Ovary (tissue), 9 donors: Measurements from ENCODE around the gene TEDDM1. TPM values are rescaled to one million over a fixed set of nuclear protein-coding genes. Genes with fewer than 3 reads are reported as not detected.

Source experiments
- DNase-seq, 5 donors: peaks; one replicate each; pipeline ENCODE4 v3.0.0-alpha.2; 2019 to 2020
- H3K27ac ChIP-seq, 2 donors: fragments of 200-600 bp; one replicate each; pipeline versions ENCODE4 v1.5.1 to v1.8.0; 2019 to 2022
- H3K27me3 ChIP-seq: fragments of 200-600 bp; one replicate; pipeline ENCODE4 v1.8.0; 2022
- H3K36me3 ChIP-seq: fragments of 200-600 bp; sonication (generic); one replicate; pipeline ENCODE4 v1.5.1; 2019
- H3K4me1 ChIP-seq: one replicate; pipeline ENCODE4 v1.8.1; 2013; ENCODE audit warnings: mild to moderate bottlenecking, moderate library complexity; ENCODE audit not compliant: insufficient read depth
- H3K4me3 ChIP-seq: fragments of 200-600 bp; sonication (generic); one replicate; pipeline ENCODE4 v1.5.1; 2017
- H3K9me3 ChIP-seq, 2 donors: fragments of 200-600 bp in 1 of 2; sonication (generic) in 1 of 2; one replicate each; pipeline versions ENCODE4 v1.5.1 to v1.8.1; 2013 to 2019; ENCODE audit warnings: mild to moderate bottlenecking in 1 of 2, moderate library complexity in 1 of 2
- EP300 ChIP-seq: sonication (generic); formaldehyde crosslinking; IDR thresholded peaks from one replicate; pipeline ENCODE4 v1.6.1; 2017; ENCODE audit warnings: antibody characterized with exemption
- POLR2A ChIP-seq: fragments of 450-650 bp; IDR thresholded peaks from one replicate; pipeline ENCODE4 v1.6.1; 2017; ENCODE audit warnings: antibody characterized with exemption, mild to moderate bottlenecking, moderate library complexity
- WGBS, 3 donors: extraction: QIAGEN DNeasy Blood & Tissue Kit in 1 of 3; methylation state at CpG; one replicate each; pipeline versions ENCODE4 v1.1.5 to v1.1.7; 2013 to 2017; 5-methylcytosine and 5-hydroxymethylcytosine counted together
- intact Hi-C, 4 donors: fragments of 100-400 bp; cut with DNase I; formaldehyde crosslinking; loops; one replicate each; pipeline versions ENCODE4 v1.11.0 to v1.15.1; 2022 to 2023
- polyA plus RNA-seq, 2 donors: library from polyadenylated mRNA; stranded (reverse); fragments of 200-250 nt in 1 of 2; fragments of 350-450 nt in 1 of 2; fragmentation: Illumina TruSeq in 1 of 2; extraction: RNeasy Lipid Tissue Mini Kit (QIAGEN cat#74804) in 1 of 2; gene quantifications; one replicate each; pipeline ENCODE4 v1.2.3, GENCODE V29; 2013 to 2014
- total RNA-seq, 7 donors: library from RNA; depleted of rRNA in 2 of 7; stranded (reverse); fragments of >200 nt in 2 of 7; fragmentation: NEBNext Ultra II Directional in 3 of 7; extraction: Animal tissue kit (Norgen Biotek cat#: 25700) in 3 of 7; gene quantifications; one replicate each; pipeline versions ENCODE4 v1.1.0 to v1.2.4, GENCODE V29; 2016 to 2023
- TF ChIP-seq, protein P1 (sequence below), 3 donors: fragments of 450-650 bp in 2 of 3; fragments of 200-600 bp in 1 of 3; IDR thresholded peaks; one replicate each; pipeline versions ENCODE4 v1.5.1 to v1.8.0; 2016 to 2022; ENCODE audit warnings: antibody characterized with exemption in 3 of 3, mild to moderate bottlenecking in 1 of 3
- donor health status: DM: no; HTN: no; CAD: no; lungs with moderate emphysema.
- donor health status: DM: no; HTN: no; CAD: no.
- donor health status: Bipolar disorder and iron deficiency.
- donor health status: DM: yes; HTN: yes; CAD: no.
- donor health status: DM: no; HTN: no; CAD: no.
- donor health status: DM: yes; HTN: yes; CAD: no.

Gene TEDDM1
- total and polyA plus RNA-seq, 9 donors: 0.58 TPM; not detected in 8

DNA sequence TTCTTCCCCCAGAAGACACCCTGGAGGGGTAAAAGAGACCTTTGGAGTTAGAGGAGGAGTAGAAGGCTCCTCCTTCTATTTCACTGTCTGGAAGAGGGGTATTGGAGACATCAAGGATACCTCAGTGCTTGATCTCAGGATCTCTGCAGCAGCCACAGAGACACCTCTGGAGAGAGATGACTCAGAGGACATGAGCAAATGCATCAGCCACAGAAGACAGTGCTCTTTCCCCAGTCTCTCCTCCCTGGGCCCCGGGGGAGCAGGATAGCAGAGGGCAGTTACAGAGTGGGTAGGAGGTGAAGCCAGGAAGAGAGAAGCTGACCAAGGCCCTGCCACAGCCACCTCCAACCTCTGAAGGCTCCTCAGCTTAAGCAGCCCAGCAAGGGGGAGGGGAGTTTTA, 15.3 kb upstream of the TEDDM1 start:
- Histone ChIP-seq H3K27ac (no peak overlapping the region), H3K9me3 (no peaks in the 10 kb centered on the region), H3K4me1 (no peaks in the 10 kb centered on the region), H3K36me3 (no peaks in the 10 kb centered on the region), H3K27me3 (no peaks in the 10 kb centered on the region), H3K4me3 (no peak overlapping the region)
- 41 to 61% (median 47%) methylated on average over 1 of the region's 1 CpG for WGBS, 3 donors
- DNase-seq: no peak
- TF ChIP-seq POLR2A (no peak), EP300 (no peak)
- TF ChIP-seq, protein P1, sequence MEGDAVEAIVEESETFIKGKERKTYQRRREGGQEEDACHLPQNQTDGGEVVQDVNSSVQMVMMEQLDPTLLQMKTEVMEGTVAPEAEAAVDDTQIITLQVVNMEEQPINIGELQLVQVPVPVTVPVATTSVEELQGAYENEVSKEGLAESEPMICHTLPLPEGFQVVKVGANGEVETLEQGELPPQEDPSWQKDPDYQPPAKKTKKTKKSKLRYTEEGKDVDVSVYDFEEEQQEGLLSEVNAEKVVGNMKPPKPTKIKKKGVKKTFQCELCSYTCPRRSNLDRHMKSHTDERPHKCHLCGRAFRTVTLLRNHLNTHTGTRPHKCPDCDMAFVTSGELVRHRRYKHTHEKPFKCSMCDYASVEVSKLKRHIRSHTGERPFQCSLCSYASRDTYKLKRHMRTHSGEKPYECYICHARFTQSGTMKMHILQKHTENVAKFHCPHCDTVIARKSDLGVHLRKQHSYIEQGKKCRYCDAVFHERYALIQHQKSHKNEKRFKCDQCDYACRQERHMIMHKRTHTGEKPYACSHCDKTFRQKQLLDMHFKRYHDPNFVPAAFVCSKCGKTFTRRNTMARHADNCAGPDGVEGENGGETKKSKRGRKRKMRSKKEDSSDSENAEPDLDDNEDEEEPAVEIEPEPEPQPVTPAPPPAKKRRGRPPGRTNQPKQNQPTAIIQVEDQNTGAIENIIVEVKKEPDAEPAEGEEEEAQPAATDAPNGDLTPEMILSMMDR (IDR thresholded peaks at IDR 0.05): no peak
- intact Hi-C loops: no loop called here

DNA sequence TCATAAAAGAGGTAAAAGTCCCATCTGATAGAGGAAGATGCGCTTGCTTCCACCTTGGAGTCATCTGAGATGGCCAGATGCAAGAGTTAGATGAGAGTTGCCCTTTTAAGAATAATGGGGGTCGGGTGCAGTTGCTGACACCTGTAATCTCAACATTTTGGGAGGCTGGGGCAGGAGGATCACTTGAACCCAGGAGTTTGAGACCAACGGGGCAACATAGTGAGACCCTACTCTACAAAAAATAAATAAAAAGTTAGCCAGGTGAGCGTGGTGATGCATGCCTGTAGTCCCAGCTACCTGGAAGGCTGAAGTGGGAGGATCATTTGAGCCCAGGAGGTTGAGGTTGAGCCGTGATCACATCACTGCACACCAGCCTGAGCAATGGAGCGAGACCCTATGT, 13.5 kb upstream of the TEDDM1 start:
- 85 to 88% (median 88%) methylated on average over 6 of the region's 6 CpGs for WGBS, 3 donors

DNA sequence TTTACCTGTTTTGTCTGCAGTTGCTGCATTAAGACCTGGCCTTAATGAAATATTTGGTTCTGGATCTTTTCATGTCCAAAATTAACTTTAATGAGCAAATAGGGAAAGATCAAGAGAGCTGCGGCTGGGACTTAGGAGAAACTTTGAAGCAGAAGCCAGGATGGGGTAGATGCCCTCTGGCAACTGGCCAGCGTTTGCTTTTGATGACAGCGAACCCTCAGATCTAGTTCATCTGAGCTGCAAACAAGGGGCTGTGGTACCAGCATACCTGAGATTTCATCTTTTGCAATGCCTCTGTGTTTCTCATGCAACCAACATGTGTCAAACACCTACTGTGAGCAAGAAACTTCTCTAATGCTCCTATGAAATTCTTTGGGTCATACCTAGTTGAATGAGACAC, 13.0 kb upstream of the TEDDM1 start:
- H3K27ac ChIP-seq: no peak overlapping the region
- no peak for DNase-seq
- no peaks in the 10 kb centered on the region for H3K4me1 ChIP-seq
- no peak for TF ChIP-seq EP300
- TF ChIP-seq, protein P1 (IDR thresholded peaks at IDR 0.05): no peak
- TF ChIP-seq POLR2A: no peak
- intact Hi-C loops: no loop called here
- no peaks in the 10 kb centered on the region for H3K9me3 ChIP-seq
- no peak overlapping the region for H3K4me3 ChIP-seq
- WGBS, 3 donors: 76 to 87% (median 83%) methylated on average over 3 of the region's 3 CpGs
- no peaks in the 10 kb centered on the region for H3K36me3 ChIP-seq
- no peaks in the 10 kb centered on the region for H3K27me3 ChIP-seq

More for the DNA sequence above, 13.5 kb upstream of the TEDDM1 start:
- Histone ChIP-seq H3K4me1 (no peaks in the 10 kb centered on the region), H3K4me3 (no peak overlapping the region), H3K36me3 (no peaks in the 10 kb centered on the region), H3K27me3 (no peaks in the 10 kb centered on the region), H3K9me3 (no peaks in the 10 kb centered on the region), H3K27ac (no peak overlapping the region)
- no peak for DNase-seq
- TF ChIP-seq, protein P1 (IDR thresholded peaks at IDR 0.05): no peak
- TF ChIP-seq EP300 (no peak), POLR2A (no peak)
- intact Hi-C loops: no loop called here

DNA sequence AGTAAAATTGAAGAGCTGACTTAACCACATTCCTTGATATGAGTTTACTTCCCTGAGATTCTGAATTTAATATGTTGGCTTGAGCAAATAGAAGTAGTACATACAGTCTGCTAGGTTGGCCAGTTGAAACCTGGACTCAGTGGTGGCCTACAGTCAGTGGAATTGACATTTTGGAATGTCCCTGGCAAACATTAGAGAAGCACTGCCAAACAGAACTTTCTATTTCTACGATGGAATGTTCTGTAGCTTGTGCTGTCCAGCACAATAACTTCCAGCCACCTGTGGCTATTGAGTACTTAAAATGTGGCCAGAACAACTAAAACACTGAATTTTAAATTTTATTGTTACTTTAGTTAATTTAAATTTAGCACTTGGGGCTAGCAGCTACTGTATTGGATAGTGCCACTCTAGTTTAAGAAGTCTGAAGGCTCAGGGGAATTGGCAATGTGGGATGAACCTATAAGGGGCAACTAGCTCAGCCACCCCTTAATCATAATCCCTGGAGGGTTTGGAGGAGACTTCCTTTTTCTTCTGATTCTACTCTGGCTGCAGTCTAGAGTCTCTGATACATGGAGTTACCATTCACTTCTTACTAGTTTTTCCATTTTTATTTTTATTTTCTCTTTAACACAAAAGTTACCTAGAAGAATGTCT, 10.3 kb upstream of the TEDDM1 start:
- Histone ChIP-seq H3K36me3 (no peaks in the 10 kb centered on the region), H3K4me1 (no peaks in the 10 kb centered on the region), H3K27me3 (no peaks in the 10 kb centered on the region), H3K9me3 (no peaks in the 10 kb centered on the region), H3K27ac (no peak overlapping the region), H3K4me3 (no peak overlapping the region)
- TF ChIP-seq, protein P1 (IDR thresholded peaks at IDR 0.05): no peak
- TF ChIP-seq EP300 (no peak), POLR2A (no peak)
- intact Hi-C loops: no loop called here
- no peak for DNase-seq
- WGBS, 3 donors: 10 to 31% (median 11%) methylated on average over 1 of the region's 1 CpG
